Left cardiac atrium (tissue), 4 donors: ENCODE results near the gene PRDM5. TPM values are rescaled to one million over a fixed set of nuclear protein-coding genes. Genes with fewer than 3 reads are reported as not detected.

Source experiments
- ATAC-seq, 2 donors: fragments of 200-7000 bp; cut with Tn5 transposase; one replicate each; pipeline ENCODE4 v1.9.1; 2020; ENCODE audit warnings: mild to moderate bottlenecking in 2 of 2, moderate library complexity in 2 of 2
- DNase-seq: peaks from one replicate; pipeline ENCODE4 v3.0.0-alpha.2; 2020
- intact Hi-C, 2 donors: fragments of 100-400 bp; cut with DNase I; formaldehyde crosslinking; loops; one replicate each; pipeline versions ENCODE4 v1.14.1 to v1.15.1; 2022 to 2023
- total RNA-seq, 2 donors: library from RNA; stranded (reverse); fragmentation: NEBNext Ultra II Directional; extraction: Animal tissue kit (Norgen Biotek cat#: 25700); gene quantifications; one replicate each; pipeline ENCODE4 v1.2.1, GENCODE V29; 2021
- donor health status: DM: no; HTN: yes; CAD: no.
- donor health status: DM: no; HTN: yes; CAD: no; lungs with severe emphysema.
- donor health status: DM: yes; HTN: yes; CAD: no.
- donor health status: Dilated cardiomyopathy.

PRDM5 gene
- total RNA-seq, 2 donors from 2014 or later = 8.2 to 14.2 TPM

GRCh38 chr4:120728892-120729675 is 193.4 kb downstream of the PRDM5 start:
- intact Hi-C loops = loop anchor here in 1 of 2 donors (10.0 kb wide), 1 partner anchor 186 kb away; no protein-coding TSS in a partner anchor
- ATAC-seq (no peak), DNase-seq (no peak)

- ATAC-seq = no peak
- no peak for DNase-seq
- intact Hi-C loops = loop anchor here in 1 of 2 donors (10.0 kb wide), 1 partner anchor 189 kb away; no protein-coding TSS in a partner anchor
Observed at GRCh38 chr4:120725639-120726580, 196.6 kb downstream of the PRDM5 start.

GRCh38 chr4:120724656-120725055 is 197.9 kb downstream of the PRDM5 start:
- intact Hi-C loops = loop anchor here in 1 of 2 donors (10.0 kb wide), 1 partner anchor 190 kb away; no protein-coding TSS in a partner anchor
- DNase-seq = no peak
- peak in 1 of 2 donors; percentile 90 for ATAC-seq

DNA sequence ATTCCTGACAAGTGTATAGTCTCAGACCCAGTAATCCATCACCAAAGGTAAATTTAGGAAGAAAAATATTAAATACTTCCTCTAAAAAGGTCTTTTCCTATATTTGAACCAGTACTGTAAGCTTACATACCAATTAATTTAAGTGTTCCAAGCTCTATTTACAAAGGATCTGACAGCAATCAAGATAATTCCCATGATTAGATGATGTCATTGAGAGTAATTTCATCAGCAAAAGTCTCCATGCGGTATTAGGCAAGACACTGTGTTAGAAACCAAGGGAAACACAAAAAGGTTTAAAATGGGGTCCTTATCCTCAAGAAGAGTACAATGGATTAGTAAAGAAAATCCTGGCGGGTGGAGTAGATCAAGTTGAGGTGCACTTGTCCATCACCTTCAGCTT is 198.5 kb downstream of the PRDM5 start:
- intact Hi-C loops = loop anchor here in 1 of 2 donors (10.0 kb wide), 1 partner anchor 191 kb away; no protein-coding TSS in a partner anchor
- ATAC-seq = peak in 1 of 2 donors; percentile 58

GRCh38 chr4:120723105-120723504 is 199.4 kb downstream of the PRDM5 start:
- intact Hi-C loops = loop anchor here in 1 of 2 donors (10.0 kb wide), 1 partner anchor 192 kb away; no protein-coding TSS in a partner anchor
- ATAC-seq (no peak), DNase-seq (no peak)

More for the DNA sequence above, 198.5 kb downstream of the PRDM5 start:
- DNase-seq = no peak

- DNase-seq = no peak
- no peak for ATAC-seq
- intact Hi-C loops = loop anchor here in 1 of 2 donors (10.0 kb wide), 1 partner anchor 192 kb away; no protein-coding TSS in a partner anchor
Observed at GRCh38 chr4:120722655-120723054, 199.9 kb downstream of the PRDM5 start.

GRCh38 chr4:120720354-120720934 is 202.1 kb downstream of the PRDM5 start:
- DNase-seq (no peak), ATAC-seq (no peak)
- intact Hi-C loops = loop anchor here in 1 of 2 donors (10.0 kb wide), 1 partner anchor 194 kb away; no protein-coding TSS in a partner anchor

- ATAC-seq (peak; percentile 81 to 85), DNase-seq (peak; percentile 29)
- intact Hi-C loops = loop anchor here in 1 of 2 donors (2.0 to 10.0 kb wide), 2 partner anchors 378 to 564 kb away; no protein-coding TSS in a partner anchor
Observed at GRCh38 chr4:120718979-120719566, 203.5 kb downstream of the PRDM5 start.

GRCh38 chr4:120716346-120716745 is 206.2 kb downstream of the PRDM5 start:
- no peak for ATAC-seq

GRCh38 chr4:120714417-120715010 is 208.0 kb downstream of the PRDM5 start:
- intact Hi-C loops = loop anchor here in 1 of 2 donors (10.0 kb wide), 1 partner anchor 560 kb away; no protein-coding TSS in a partner anchor
- ATAC-seq (no peak), DNase-seq (no peak)

More at GRCh38 chr4:120716346-120716745, 206.2 kb downstream of the PRDM5 start:
- no peak for DNase-seq
- intact Hi-C loops = loop anchor here in 1 of 2 donors (10.0 kb wide), 1 partner anchor 562 kb away; no protein-coding TSS in a partner anchor

DNA sequence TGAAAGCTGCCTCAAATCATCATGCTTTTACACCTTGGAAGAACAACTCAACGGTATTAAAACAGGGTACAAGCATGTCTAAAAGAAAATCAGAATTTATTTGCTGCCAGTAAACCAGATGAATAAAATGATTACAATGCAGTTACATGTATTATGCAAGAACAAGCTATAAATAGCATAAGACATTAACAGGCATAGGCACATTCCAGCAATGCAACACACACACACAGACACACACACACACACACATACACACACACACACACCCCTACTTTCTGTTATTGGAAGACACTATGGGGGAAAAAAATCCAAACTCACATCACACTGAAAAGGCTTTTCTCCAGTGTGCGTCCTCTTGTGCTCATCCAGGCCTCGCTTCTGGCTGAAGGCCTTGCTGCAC is 212.5 kb downstream of the PRDM5 start:
- DNase-seq (no peak), ATAC-seq (no peak)
- intact Hi-C loops = loop anchor here in 1 of 2 donors (10.0 kb wide), 1 partner anchor 555 kb away; no protein-coding TSS in a partner anchor

DNA sequence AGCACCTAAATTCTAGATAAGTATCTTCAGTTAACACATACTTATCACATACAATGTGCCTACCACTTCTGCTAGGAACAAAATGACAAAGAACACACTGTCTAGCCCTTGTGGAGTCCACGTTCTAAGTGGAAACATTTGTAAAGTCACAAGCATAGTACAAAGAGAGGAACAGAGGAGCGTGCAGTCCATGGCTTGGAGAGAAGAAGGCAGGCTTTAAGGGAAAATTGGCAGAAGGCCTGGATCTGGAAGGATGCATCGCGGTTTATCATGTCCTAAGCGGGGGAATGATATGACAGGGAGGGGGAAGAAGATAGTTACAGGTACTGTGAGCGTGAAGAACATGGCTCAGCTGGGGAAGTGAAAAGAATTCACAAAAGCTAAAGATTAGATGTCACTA is 218.0 kb downstream of the PRDM5 start:
- no peak for DNase-seq
- peak in 1 of 2 donors; percentile 27 for ATAC-seq
- intact Hi-C loops = no loop called here

DNA sequence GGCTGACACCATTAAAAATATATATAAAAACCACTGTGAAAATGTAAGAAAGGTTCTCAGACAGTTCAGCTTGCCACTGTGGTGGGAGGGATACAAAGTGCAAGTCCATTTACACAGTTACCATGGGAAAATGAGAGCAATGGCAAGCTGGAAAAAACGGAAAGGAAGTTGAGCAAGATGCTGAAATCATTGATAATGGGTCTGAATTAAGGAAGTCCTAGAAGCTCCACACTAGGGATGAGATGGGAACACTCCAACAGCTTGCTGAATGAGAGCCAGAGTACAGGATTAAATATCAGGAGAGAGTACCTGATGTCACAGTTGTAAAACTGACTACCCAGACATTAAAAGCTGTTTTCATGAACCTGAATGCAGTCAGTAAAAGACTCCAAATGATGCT is 218.6 kb downstream of the PRDM5 start:
- intact Hi-C loops = no loop called here
- DNase-seq (no peak), ATAC-seq (no peak)

DNA sequence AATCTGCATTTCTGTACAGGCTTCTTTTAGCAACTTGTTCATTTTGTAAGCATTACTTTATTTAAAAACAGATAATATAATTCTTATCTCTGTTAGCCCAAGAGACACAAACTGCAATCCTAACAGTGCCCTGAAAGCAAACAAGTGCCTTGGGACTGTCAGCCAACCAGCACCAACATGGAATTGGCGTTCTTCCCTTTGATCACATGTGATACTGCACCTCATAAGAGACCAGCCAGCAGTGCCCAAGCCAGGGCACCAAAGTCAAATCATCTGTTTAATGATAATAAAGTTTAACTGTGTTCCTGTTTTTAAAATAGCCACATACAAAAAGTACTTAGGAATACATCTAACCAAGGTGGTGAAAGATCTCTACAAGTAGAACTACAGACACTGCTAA is 223.2 kb downstream of the PRDM5 start:
- intact Hi-C loops = no loop called here
- DNase-seq = peak; percentile 23
- peak in 1 of 2 donors; percentile 50 for ATAC-seq

- intact Hi-C loops = no loop called here
- ATAC-seq (no peak), DNase-seq (no peak)
Observed at GRCh38 chr4:120694973-120695372, 227.6 kb downstream of the PRDM5 start.

- ATAC-seq = no peak
- intact Hi-C loops = no loop called here
Observed at GRCh38 chr4:120693816-120694215, 228.7 kb downstream of the PRDM5 start.

GRCh38 chr4:120692964-120693363 is 229.6 kb downstream of the PRDM5 start:
- intact Hi-C loops = no loop called here
- ATAC-seq = peak; percentile 44 to 62
- no peak for DNase-seq

More at GRCh38 chr4:120693816-120694215, 228.7 kb downstream of the PRDM5 start:
- no peak for DNase-seq

DNA sequence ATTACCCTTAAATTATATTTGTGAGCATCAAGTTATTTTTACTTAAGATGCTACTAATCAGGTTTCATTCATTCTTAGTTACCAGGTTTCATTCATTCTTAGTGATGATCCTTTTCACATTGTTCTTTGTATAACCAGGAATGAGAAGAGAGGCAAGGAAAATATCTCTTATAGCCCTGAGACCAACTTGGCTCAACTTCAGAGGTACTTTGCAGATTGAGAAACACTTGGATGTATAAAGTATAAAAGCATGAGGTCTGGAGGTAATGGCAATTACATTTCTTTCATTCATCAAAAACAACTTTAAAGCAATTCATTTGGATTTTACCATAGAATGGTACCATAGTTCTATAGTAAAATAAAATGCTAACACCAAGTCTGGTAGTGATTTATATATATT is 231.0 kb downstream of the PRDM5 start:
- intact Hi-C loops = no loop called here
- DNase-seq (no peak), ATAC-seq (no peak)
